Liver (tissue), 3 donors: ENCODE data around the gene TFAP2D.

Source experiments
- CTCF ChIP-seq: fragments of 150-350 bp; IDR thresholded peaks from 2 replicates; pipeline ENCODE4 v1.5.1; 2017; ENCODE audit warnings: improper control_type of control experiment, low read depth, low read length; ENCODE audit not compliant: missing input control
- EGR1 ChIP-seq, 2 donors: IDR thresholded peaks; 2 replicates each; pipeline ENCODE4 v1.6.1; 2016 to 2018; ENCODE audit warnings: antibody characterized with exemption in 2 of 2, low read depth in 2 of 2
- GABPA ChIP-seq, 2 donors: IDR thresholded peaks in 1 of 2; conservative IDR thresholded peaks in 1 of 2; 2 replicates each; pipeline ENCODE4 v1.6.1; 2016; ENCODE audit warnings: antibody characterized with exemption in 2 of 2, mild to moderate bottlenecking in 1 of 2, moderate library complexity in 1 of 2
- HNF4A ChIP-seq, 2 donors: conservative IDR thresholded peaks; 2 replicates each; pipeline ENCODE4 v1.6.1; 2016; ENCODE audit warnings: antibody characterized with exemption in 2 of 2, mild to moderate bottlenecking in 2 of 2
- HNF4G ChIP-seq: IDR thresholded peaks from 2 replicates; pipeline ENCODE4 v1.6.1; 2016; ENCODE audit warnings: antibody characterized with exemption
- JUND ChIP-seq, 2 donors: IDR thresholded peaks; 2 replicates each; pipeline ENCODE4 v1.6.1; 2016; ENCODE audit warnings: antibody characterized with exemption in 2 of 2
- RAD21 ChIP-seq, 2 donors: IDR thresholded peaks; 2 replicates each; pipeline ENCODE4 v1.6.1; 2016; ENCODE audit warnings: antibody characterized with exemption in 2 of 2, mild to moderate bottlenecking in 2 of 2
- REST ChIP-seq: IDR thresholded peaks from 2 replicates; pipeline ENCODE4 v1.6.1; 2016; ENCODE audit warnings: antibody characterized with exemption, mild to moderate bottlenecking
- RXRA ChIP-seq, 2 donors: IDR thresholded peaks; 2 replicates each; pipeline ENCODE4 v1.6.1; 2017 to 2018; ENCODE audit warnings: antibody characterized with exemption in 2 of 2, mild to moderate bottlenecking in 1 of 2
- SP1 ChIP-seq: IDR thresholded peaks from 2 replicates; pipeline ENCODE4 v1.6.1; 2018; ENCODE audit warnings: antibody characterized with exemption, mild to moderate bottlenecking
- YY1 ChIP-seq: IDR thresholded peaks from 2 replicates; pipeline ENCODE4 v1.6.1; 2016; ENCODE audit warnings: antibody characterized with exemption, mild to moderate bottlenecking
- donor health status: healthy.
- donor health status: healthy.

DNA sequence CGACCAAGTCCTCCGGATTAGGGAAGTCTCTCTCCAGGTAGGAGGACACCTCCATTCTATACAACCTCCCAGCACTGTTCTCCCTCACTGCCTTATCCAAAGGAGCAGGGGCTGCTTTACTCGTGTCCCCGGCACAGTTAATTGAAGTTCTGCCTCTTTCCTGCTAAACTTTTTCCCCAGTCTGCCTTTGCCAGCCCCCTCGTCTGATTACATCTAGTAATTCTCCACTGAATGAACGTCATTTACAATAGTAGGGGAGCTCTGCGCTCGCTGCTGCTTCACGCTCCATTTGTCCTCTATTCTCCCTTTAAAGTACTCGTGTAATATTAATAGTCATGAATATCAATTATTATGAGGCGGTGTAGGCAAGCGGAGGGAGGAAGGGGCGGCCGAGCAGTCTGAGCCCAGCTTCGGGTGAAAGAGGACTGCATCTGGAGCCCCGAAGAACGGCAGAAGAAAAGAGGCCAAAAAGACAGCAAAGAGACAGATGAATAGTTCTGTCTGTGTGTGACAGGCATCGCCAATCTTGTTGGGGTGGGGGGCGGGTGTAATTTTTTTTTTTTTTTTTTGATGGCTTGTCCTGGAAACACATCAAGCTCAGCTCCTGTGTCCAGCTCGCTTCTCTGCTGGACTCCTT, 108.2 kb downstream of the TFAP2D start:
- TF ChIP-seq CTCF (no peak), JUND (IDR thresholded peaks at IDR 0.05) (no peak), YY1 (no peak), GABPA (IDR thresholded peaks at IDR 0.05 in 1 of 2, conservative IDR thresholded peaks at IDR 0.05 in 1 of 2) (no peak), HNF4A (conservative IDR thresholded peaks at IDR 0.05) (no peak), RAD21 (IDR thresholded peaks at IDR 0.05) (no peak), REST (no peak), RXRA (IDR thresholded peaks at IDR 0.05) (no peak), HNF4G (no peak), EGR1 (IDR thresholded peaks at IDR 0.05; ENCODE audit: low read depth in 2 of 2) (no peak), SP1 (no peak)
